SK-N-SH treated with all-trans-retinoic acid at 6 μM for 48 hours (cell line): ENCODE measurements around the gene IGFBP7.

Source experiments
- ARNTL ChIP-seq: fragments of 450-650 bp; formaldehyde crosslinking; IDR thresholded peaks from 2 replicates; pipeline ENCODE4 v1.5.0; 2020; ENCODE audit warnings: low read depth, mild to moderate bottlenecking, moderate library complexity, borderline replicate concordance
- RARB ChIP-seq: fragments of 250-450 bp; sonication (Bioruptor Pico); IDR thresholded peaks from 2 replicates; pipeline ENCODE4 v1.8.0; 2021; ENCODE audit warnings: mild to moderate bottlenecking, moderate library complexity
- SNAI2 ChIP-seq: fragments of 250-450 bp; sonication (Bioruptor Pico); IDR thresholded peaks from 2 replicates; pipeline ENCODE4 v1.5.0; 2020; ENCODE audit warnings: mild to moderate bottlenecking, moderate library complexity
- ZFP3 ChIP-seq: fragments of 250-450 bp; sonication (Bioruptor Pico); IDR thresholded peaks from 2 replicates; pipeline ENCODE4 v1.5.0; 2020; ENCODE audit warnings: mild to moderate bottlenecking, moderate library complexity
- ZFP30 ChIP-seq: fragments of 450-650 bp; formaldehyde crosslinking; IDR thresholded peaks from 2 replicates; pipeline ENCODE4 v1.5.0; 2022; ENCODE audit warnings: mild to moderate bottlenecking, moderate library complexity

DNA sequence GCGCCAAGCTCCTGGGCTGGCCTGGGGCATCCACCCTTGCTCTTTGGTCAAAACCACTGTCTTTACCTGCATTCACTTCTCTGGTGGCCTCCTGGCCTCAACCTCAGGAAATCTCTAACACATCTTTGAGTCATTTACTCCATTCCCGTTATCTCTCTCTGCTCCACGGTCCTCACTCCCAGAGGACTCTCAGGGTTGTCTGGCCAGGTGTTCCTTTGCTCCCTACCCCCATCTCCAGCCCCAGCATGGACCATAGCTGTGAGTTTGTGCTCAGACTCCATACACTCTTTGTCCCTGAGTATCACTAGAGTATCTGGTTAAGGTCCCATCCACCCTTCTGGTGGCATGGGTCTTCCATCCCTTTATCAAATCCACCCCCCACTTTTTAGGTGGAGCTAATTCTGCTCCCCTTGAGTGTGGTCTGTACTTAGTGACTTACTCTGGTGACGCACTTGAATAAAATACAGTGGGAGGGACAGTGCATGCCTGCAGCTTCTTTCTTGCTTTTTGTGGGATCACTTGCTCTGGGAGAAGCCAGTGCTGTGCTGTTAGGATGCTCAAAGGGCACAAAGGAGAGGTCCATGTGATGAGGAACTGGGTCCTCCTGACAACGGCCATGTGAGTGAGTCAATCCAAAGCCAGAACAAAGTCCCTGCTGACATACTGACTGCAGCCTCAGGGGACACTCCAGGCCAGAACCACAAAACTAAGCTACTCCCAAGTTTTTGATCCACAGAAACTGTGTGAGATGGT lies 44.3 kb downstream of the IGFBP7 start:
- no peak for TF ChIP-seq RARB (CRISPR knock-in tag)
- no peak for TF ChIP-seq ZFP3 (CRISPR knock-in tag)
- no peak for TF ChIP-seq ARNTL
- TF ChIP-seq ZFP30 (CRISPR knock-in tag) = no peak
- no peak for TF ChIP-seq SNAI2 (CRISPR knock-in tag)
